ENCODE measurements around the gene EPHB2. TPM values are rescaled to one million over a fixed set of nuclear protein-coding genes. Genes with fewer than 3 reads are reported as not detected.

The EPHB2 gene
- total and polyA plus RNA-seq, 2 donors from 2014 or later = 3.0 to 9.5 TPM

- peaks cover 0 to 3% (median 0%) of the 10 kb centered on the region in 3 donors for H3K4me1 ChIP-seq (ENCODE audit: control insufficient read depth in 2 of 3, insufficient read depth in 2 of 3, low read depth in 1 of 3, low read length in 3 of 3)
- no peak overlapping the region for H3K4me3 ChIP-seq (ENCODE audit: low read length in 3 of 3)
- no peak for FAIRE-seq
- no peak overlapping the region for H3K27ac ChIP-seq (ENCODE audit: low read depth in 2 of 2, low read length in 2 of 2)
- H3K9me3 ChIP-seq (ENCODE audit: control insufficient read depth in 2 of 3, insufficient read depth in 1 of 3, low read length in 3 of 3) = no peaks in the 10 kb centered on the region
- no peak for TF ChIP-seq CTCF (IDR thresholded peaks at IDR 0.05; ENCODE audit: borderline replicate concordance, extremely low read depth, insufficient read depth)
- H3K9ac ChIP-seq (ENCODE audit: low read length in 3 of 3) = no peak overlapping the region
- no peaks in the 10 kb centered on the region for H3K36me3 ChIP-seq (ENCODE audit: control insufficient read depth in 2 of 3, insufficient read depth in 3 of 3, low read length in 3 of 3)
- no peak for DNase-seq
- no peaks in the 10 kb centered on the region for H3K27me3 ChIP-seq (ENCODE audit: control insufficient read depth, insufficient read depth, low read length)
- intact Hi-C loops (cut with DNase I) = no loop called here
These were observed 41.7 kb downstream of the EPHB2 start for GRCh38 chr1:22752339-22752738.

GRCh38 chr1:22753481-22753971 lies 42.9 kb downstream of the EPHB2 start:
- intact Hi-C loops (cut with DNase I) = no loop called here
- Histone ChIP-seq H3K27me3 (ENCODE audit: control insufficient read depth, insufficient read depth, low read length) (no peaks in the 10 kb centered on the region), H3K9ac (ENCODE audit: low read length in 3 of 3) (no peak overlapping the region), H3K4me1 (ENCODE audit: control insufficient read depth in 2 of 3, insufficient read depth in 2 of 3, low read depth in 1 of 3, low read length in 3 of 3) (peaks cover 0 to 3% (median 0%) of the 10 kb centered on the region in 3 donors), H3K36me3 (ENCODE audit: control insufficient read depth in 2 of 3, insufficient read depth in 3 of 3, low read length in 3 of 3) (no peaks in the 10 kb centered on the region), H3K9me3 (ENCODE audit: control insufficient read depth in 2 of 3, insufficient read depth in 1 of 3, low read length in 3 of 3) (no peaks in the 10 kb centered on the region), H3K4me3 (ENCODE audit: low read length in 3 of 3) (no peak overlapping the region), H3K27ac (ENCODE audit: low read depth in 2 of 2, low read length in 2 of 2) (no peak overlapping the region)
- FAIRE-seq (no peak), DNase-seq (no peak)
- TF ChIP-seq CTCF (IDR thresholded peaks at IDR 0.05; ENCODE audit: borderline replicate concordance, extremely low read depth, insufficient read depth) = no peak

DNA sequence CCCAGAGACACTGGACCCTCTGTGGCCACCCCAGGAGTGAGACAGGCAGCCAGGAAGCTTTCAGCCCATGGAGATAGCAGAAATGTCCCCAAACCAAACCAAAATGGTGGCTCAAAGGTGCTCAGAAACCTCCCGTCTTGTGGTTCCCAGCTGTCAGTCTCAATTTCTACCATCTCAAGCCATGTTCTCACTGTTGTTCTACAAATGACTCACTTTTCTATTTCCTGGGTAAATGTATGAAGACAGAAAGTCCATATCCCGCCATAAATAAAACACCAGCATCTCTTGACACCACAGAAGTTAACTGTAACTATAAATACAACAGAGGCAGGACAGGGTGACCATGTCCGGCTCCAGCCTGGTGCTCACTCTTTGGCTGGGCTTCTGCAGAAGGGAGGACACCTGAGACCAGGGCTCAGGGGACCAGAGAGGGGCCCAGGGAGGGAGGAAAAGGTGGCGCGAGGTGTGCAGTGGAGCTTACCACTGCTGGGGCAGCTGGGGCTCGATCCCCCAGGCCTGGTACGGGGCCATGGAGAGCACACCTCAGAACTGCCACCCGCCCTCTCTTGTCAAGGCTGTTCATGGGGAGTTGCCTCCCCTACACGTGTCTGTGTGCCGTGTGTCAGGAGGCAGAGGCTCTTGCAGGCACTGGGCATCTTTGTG lies 43.6 kb downstream of the EPHB2 start:
- peaks cover 0 to 3% (median 0%) of the 10 kb centered on the region in 3 donors for H3K4me1 ChIP-seq (ENCODE audit: control insufficient read depth in 2 of 3, insufficient read depth in 2 of 3, low read depth in 1 of 3, low read length in 3 of 3)
- FAIRE-seq = no peak
- H3K36me3 ChIP-seq (ENCODE audit: control insufficient read depth in 2 of 3, insufficient read depth in 3 of 3, low read length in 3 of 3) = no peaks in the 10 kb centered on the region
- no peak overlapping the region for H3K27ac ChIP-seq (ENCODE audit: low read depth in 2 of 2, low read length in 2 of 2)
- TF ChIP-seq CTCF (IDR thresholded peaks at IDR 0.05; ENCODE audit: borderline replicate concordance, extremely low read depth, insufficient read depth) = no peak
- H3K27me3 ChIP-seq (ENCODE audit: control insufficient read depth, insufficient read depth, low read length) = no peaks in the 10 kb centered on the region
- no peak overlapping the region for H3K9ac ChIP-seq (ENCODE audit: low read length in 3 of 3)
- DNase-seq = no peak
- intact Hi-C loops (cut with DNase I) = no loop called here
- no peak overlapping the region for H3K4me3 ChIP-seq (ENCODE audit: low read length in 3 of 3)
- no peaks in the 10 kb centered on the region for H3K9me3 ChIP-seq (ENCODE audit: control insufficient read depth in 2 of 3, insufficient read depth in 1 of 3, low read length in 3 of 3)

Measured in kidney (tissue), 14 donors.